Measurements from ENCODE around the gene GLT8D2. TPM values are rescaled to one million over a fixed set of nuclear protein-coding genes. Genes with fewer than 3 reads are reported as not detected.
A peak's percentile ranks its signal among the peaks of the same experiment; 100 is the strongest.

Gene GLT8D2
- total and polyA plus RNA-seq, 5 experiments from 2014 or later, result not detected

GRCh38 chr12:103958621-103959020, 91.4 kb downstream of the GLT8D2 start:
- Mint-ChIP-seq H3K4me3 (peak overlapping the region in 6 of 10 donors; percentile 13 to 72 (median 58)), H3K27ac (peak overlapping the region in 9 of 10 donors; percentile 14 to 79 (median 52))
- ATAC-seq, result no peak

GRCh38 chr12:103957865-103958388, 92.1 kb downstream of the GLT8D2 start:
- no peak for DNase-seq

More at GRCh38 chr12:103958621-103959020, 91.4 kb downstream of the GLT8D2 start:
- POLR2A ChIA-PET, result interaction anchor here (1.7 to 4.6 kb wide), 2 partner anchors 11 to 29 kb away, joined by 3 to 72 read pairs; partner anchors contain the start of gene HSP90B1
- Mint-ChIP-seq H3K36me3 (peaks cover 0 to 5% (median 2%) of the 10 kb centered on the region in 3 donors), H3K27me3 (no peaks in the 10 kb centered on the region), H3K9me3 (no peaks in the 10 kb centered on the region), H3K4me1 (peaks cover 13 to 43% (median 35%) of the 10 kb centered on the region in 4 donors)
- no peak for DNase-seq

GRCh38 chr12:103956509-103957027, 93.4 kb downstream of the GLT8D2 start:
- peak; percentile 6 to 10 for ATAC-seq
- no peak for DNase-seq
- Mint-ChIP-seq H3K4me3 (peak overlapping the region; percentile 98 to 100 (median 99)), H3K36me3 (peaks cover 0 to 23% (median 2%) of the 10 kb centered on the region in 3 donors), H3K4me1 (peaks cover 17 to 46% (median 43%) of the 10 kb centered on the region in 4 donors), H3K27ac (peak overlapping the region; percentile 95 to 100 (median 98)), H3K9me3 (no peaks in the 10 kb centered on the region), H3K27me3 (no peaks in the 10 kb centered on the region)
- POLR2A ChIA-PET, result interaction anchor here (0.6 to 7.6 kb wide), 17 partner anchors 9 to 501 kb away, joined by 3 to 204 read pairs (median 4); partner anchors contain the start of genes HCFC2, HSP90B1, NFYB and TDG

More at GRCh38 chr12:103957865-103958388, 92.1 kb downstream of the GLT8D2 start:
- Mint-ChIP-seq H3K9me3 (no peaks in the 10 kb centered on the region), H3K27ac (peak overlapping the region; percentile 95 to 100 (median 98)), H3K4me3 (peak overlapping the region; percentile 98 to 100 (median 99)), H3K36me3 (peaks cover 0 to 10% (median 2%) of the 10 kb centered on the region in 3 donors), H3K4me1 (peaks cover 13 to 45% (median 39%) of the 10 kb centered on the region in 4 donors), H3K27me3 (no peaks in the 10 kb centered on the region)
- POLR2A ChIA-PET, result interaction anchor here (1.7 to 7.6 kb wide), 3 partner anchors 9 to 28 kb away, joined by 3 to 204 read pairs (median 72); partner anchors contain the start of genes HSP90B1 and TDG
- no peak for ATAC-seq

GRCh38 chr12:103955811-103956508, 94.0 kb downstream of the GLT8D2 start:
- H3K4me1 Mint-ChIP-seq, result peaks cover 17 to 46% (median 43%) of the 10 kb centered on the region in 4 donors
- H3K36me3 Mint-ChIP-seq, result peaks cover 0 to 26% (median 2%) of the 10 kb centered on the region in 3 donors
- H3K27ac Mint-ChIP-seq, result peak overlapping the region; percentile 95 to 100 (median 98)
- DNase-seq, result no peak
- no peak for ATAC-seq
- no peaks in the 10 kb centered on the region for H3K27me3 Mint-ChIP-seq
- no peaks in the 10 kb centered on the region for H3K9me3 Mint-ChIP-seq
- POLR2A ChIA-PET, result interaction anchor here (0.6 to 7.6 kb wide), 10 partner anchors 11 to 501 kb away, joined by 3 to 204 read pairs (median 4); partner anchors contain the start of genes HCFC2, HSP90B1, NFYB and TDG
- peak overlapping the region; percentile 98 to 100 (median 99) for H3K4me3 Mint-ChIP-seq

GRCh38 chr12:103952497-103952896, 97.5 kb downstream of the GLT8D2 start:
- H3K27ac Mint-ChIP-seq, result peak overlapping the region in 9 of 10 donors; percentile 1 to 89 (median 76)
- H3K36me3 Mint-ChIP-seq, result peaks cover 0 to 60% (median 15%) of the 10 kb centered on the region in 3 donors
- DNase-seq (no peak), ATAC-seq (no peak)
- no peaks in the 10 kb centered on the region for H3K9me3 Mint-ChIP-seq
- H3K27me3 Mint-ChIP-seq, result no peaks in the 10 kb centered on the region
- H3K4me3 Mint-ChIP-seq, result no peak overlapping the region
- H3K4me1 Mint-ChIP-seq, result peaks cover 16 to 49% (median 40%) of the 10 kb centered on the region in 4 donors
- POLR2A ChIA-PET, result interaction anchor here (1.4 to 7.6 kb wide), 2 partner anchors 15 to 23 kb away, joined by 6 to 204 read pairs; partner anchors contain the start of genes HSP90B1 and TDG

GRCh38 chr12:103948746-103949406, 101.1 kb downstream of the GLT8D2 start:
- Mint-ChIP-seq H3K9me3 (no peaks in the 10 kb centered on the region), H3K4me3 (no peak overlapping the region), H3K27ac (peak overlapping the region in 9 of 10 donors; percentile 15 to 65 (median 43)), H3K36me3 (peaks cover 5 to 91% (median 25%) of the 10 kb centered on the region in 3 donors), H3K27me3 (no peaks in the 10 kb centered on the region), H3K4me1 (peaks cover 4 to 18% (median 14%) of the 10 kb centered on the region in 4 donors)
- peak in 1 of 2 donors; percentile 36 for ATAC-seq
- DNase-seq, result no peak
- POLR2A ChIA-PET, result interaction anchor here (1.4 to 3.0 kb wide), 2 partner anchors 17 to 20 kb away, joined by 4 to 11 read pairs; partner anchors contain the start of genes HSP90B1 and TDG

- POLR2A ChIA-PET, result interaction anchor here (3.0 kb wide), 1 partner anchor 19 kb away, joined by 11 read pairs; the partner anchor contains the start of gene HSP90B1
- H3K4me3 Mint-ChIP-seq, result no peak overlapping the region
- DNase-seq (no peak), ATAC-seq (no peak)
- H3K9me3 Mint-ChIP-seq, result no peaks in the 10 kb centered on the region
- H3K4me1 Mint-ChIP-seq, result peaks cover 4 to 14% (median 5%) of the 10 kb centered on the region in 4 donors
- peaks cover 5 to 95% (median 25%) of the 10 kb centered on the region in 3 donors for H3K36me3 Mint-ChIP-seq
- H3K27ac Mint-ChIP-seq, result peak overlapping the region; percentile 14 to 74 (median 42)
- H3K27me3 Mint-ChIP-seq, result no peaks in the 10 kb centered on the region
Observed at GRCh38 chr12:103947871-103948555, 102.0 kb downstream of the GLT8D2 start.

GRCh38 chr12:103944964-103945363, 105.0 kb downstream of the GLT8D2 start:
- Mint-ChIP-seq H3K27me3 (no peaks in the 10 kb centered on the region), H3K4me1 (peaks cover 1 to 12% (median 7%) of the 10 kb centered on the region in 4 donors), H3K9me3 (no peaks in the 10 kb centered on the region), H3K4me3 (no peak overlapping the region), H3K36me3 (peaks cover 5 to 99% (median 37%) of the 10 kb centered on the region in 3 donors), H3K27ac (peak overlapping the region in 1 of 10 donors; percentile 56)
- ATAC-seq (no peak), DNase-seq (no peak)
- POLR2A ChIA-PET, result interaction anchor here (2.0 kb wide), 1 partner anchor 15 kb away, joined by 7 read pairs; the partner anchor contains the start of gene HSP90B1

Other genes starting within 250 kb of the GLT8D2 start
- gene NT5DC3, start 209.0 kb downstream of the GLT8D2 start, total RNA-seq, result 1 to 10 TPM; 5.7 to 6.0 TPM
- gene NT5DC3, start 209.0 kb downstream of the GLT8D2 start, polyA plus RNA-seq, result under 1 TPM; 0.33 to 0.89 (median 0.89) TPM
- 100 to 1,000 TPM; 279 to 297 TPM for gene HSP90B1, start 119.8 kb downstream of the GLT8D2 start, total RNA-seq
- 100 to 1,000 TPM; 174 to 223 (median 206) TPM for gene HSP90B1, start 119.8 kb downstream of the GLT8D2 start, polyA plus RNA-seq
- 10 to 100 TPM; 35.3 to 38.5 TPM for gene TDG, start 84.3 kb downstream of the GLT8D2 start, total RNA-seq
- 10 to 100 TPM; 19.0 to 21.4 (median 20.0) TPM for gene TDG, start 84.3 kb downstream of the GLT8D2 start, polyA plus RNA-seq
- 10 to 100 TPM; 14.9 to 17.1 TPM for gene HCFC2, start 14.3 kb upstream of the GLT8D2 start, total RNA-seq
- gene HCFC2, start 14.3 kb upstream of the GLT8D2 start, polyA plus RNA-seq, result 1 to 10 TPM; 4.1 to 6.9 (median 6.3) TPM
- gene NFYB, start 88.0 kb upstream of the GLT8D2 start, total RNA-seq, result 10 to 100 TPM; 22.7 to 26.4 TPM
- 10 to 100 TPM; 26.0 to 38.8 (median 30.3) TPM for gene NFYB, start 88.0 kb upstream of the GLT8D2 start, polyA plus RNA-seq
- gene TXNRD1, start 165.6 kb upstream of the GLT8D2 start, total RNA-seq, result 100 to 1,000 TPM in 1 of 2 experiments, 10 to 100 TPM in 1; 90.8 to 102 TPM
- gene TXNRD1, start 165.6 kb upstream of the GLT8D2 start, polyA plus RNA-seq, result 10 to 100 TPM; 18.7 to 29.6 (median 25.0) TPM

Measured in naive thymus-derived CD8-positive, alpha-beta T cell (primary cell).